CD1c-positive myeloid dendritic cell (primary cell): ENCODE results near the gene PDE4C.

Experiments used
- DNase-seq: peaks from one replicate; pipeline ENCODE4 v3.0.0-alpha.2; 2016; ENCODE audit errors: extremely low spot score

PDE4C gene

DNA sequence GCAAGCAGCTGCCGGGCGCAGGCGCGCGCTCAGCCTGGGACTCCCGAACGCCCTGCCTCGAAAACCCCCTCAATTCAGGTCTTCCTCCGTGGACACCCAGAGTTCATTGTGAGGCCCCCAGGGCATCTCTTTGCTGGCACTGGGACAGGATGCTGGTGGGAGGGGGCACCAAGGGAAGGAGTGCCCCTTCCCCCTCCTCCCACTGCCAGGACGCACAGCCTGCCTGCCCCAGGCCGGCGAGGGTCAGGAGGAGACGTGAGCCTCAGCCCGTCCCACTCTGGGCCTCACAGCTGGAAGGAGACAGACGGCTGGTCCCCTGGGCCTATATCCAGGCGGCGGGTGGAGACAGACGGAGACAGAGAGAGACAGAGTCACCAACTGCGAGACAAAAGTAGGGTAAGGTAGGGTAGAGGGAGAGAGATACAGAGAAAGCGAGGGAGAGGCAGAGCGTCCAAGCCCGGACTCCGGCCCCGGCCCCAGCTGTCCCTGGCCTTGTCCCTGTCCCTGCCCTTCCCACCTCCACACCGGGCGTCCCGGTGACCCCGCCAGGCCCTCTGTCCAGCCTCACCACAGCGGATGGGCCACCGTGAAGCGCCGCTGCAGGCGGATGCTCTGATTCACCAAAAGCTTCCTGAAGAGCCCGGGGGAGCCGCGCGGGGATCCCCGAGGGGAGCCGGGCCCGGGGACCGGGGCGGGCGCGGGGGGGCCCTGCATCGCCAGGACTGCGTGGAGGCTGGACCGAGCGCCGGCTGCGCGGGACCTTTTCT is at the start of gene PDE4C:
Gene PDE4C, minus strand, starts transcription at position 737 of the 767 bp plus-strand sequence. Its CDS starts 23 bp downstream, at position 714.
- DNase-seq = no peak

DNA sequence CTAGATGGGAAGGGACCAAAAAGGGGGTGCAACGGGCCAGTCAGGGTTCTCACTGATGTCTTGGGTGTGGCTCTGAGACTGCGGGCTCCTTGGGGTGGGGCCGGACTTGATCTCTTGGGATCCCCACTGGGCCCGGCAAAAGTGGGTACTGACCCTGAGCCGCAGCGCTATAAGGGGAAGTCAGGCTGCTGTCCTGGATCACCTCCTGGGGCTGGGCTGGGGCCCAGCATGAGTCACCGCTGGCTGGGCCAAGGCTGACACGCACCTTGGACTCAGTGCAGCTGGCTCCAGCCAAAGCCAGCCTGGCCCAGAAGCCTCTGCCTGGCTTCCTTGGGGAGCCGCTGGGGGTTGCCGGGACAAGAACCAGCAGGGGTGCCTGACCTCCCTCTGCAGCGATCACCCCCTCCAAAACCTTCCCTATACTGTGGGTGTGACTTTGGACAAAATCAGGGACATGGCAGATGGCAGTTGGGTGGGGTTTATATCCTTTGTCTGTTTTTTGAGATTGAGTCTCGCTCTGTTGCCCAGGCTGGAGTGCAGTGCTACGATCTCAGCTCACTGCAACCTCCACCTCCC is 48.6 kb upstream of the PDE4C start:
- peak; percentile 90 for DNase-seq

DNA sequence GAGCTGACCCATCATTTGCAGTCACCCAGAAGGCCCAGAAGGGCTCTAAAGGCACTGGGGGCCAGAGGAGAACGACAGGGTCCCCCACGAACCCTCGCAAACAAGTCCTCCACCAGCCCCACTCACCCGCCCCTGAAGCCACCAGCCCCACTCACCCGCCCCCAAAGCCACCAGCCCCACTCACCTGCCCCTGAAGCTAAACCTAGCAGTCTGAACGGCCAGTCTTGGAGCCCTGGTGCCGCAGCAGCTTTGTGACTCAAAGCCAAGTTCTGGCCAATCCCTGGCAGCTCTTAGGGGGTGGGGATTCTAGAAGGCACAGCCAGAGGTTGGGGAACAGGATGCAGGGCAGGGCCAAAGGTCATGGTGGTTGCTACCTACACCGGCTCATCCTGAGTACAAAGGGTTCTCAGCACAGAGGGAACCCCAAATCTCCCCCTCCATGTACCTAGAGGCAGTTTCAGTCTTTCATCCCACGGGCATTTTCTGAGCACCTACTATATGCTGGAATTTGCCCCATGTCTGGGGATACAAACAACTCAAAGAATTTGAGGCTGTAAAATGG is 48.1 kb upstream of the PDE4C start, which contains the start of gene IQCN:
Gene IQCN, minus strand, starts transcription at position 234 of the 562 bp plus-strand sequence. CDS start 4,974 bp downstream, outside the sequence.
- DNase-seq = peak; percentile 63

DNA sequence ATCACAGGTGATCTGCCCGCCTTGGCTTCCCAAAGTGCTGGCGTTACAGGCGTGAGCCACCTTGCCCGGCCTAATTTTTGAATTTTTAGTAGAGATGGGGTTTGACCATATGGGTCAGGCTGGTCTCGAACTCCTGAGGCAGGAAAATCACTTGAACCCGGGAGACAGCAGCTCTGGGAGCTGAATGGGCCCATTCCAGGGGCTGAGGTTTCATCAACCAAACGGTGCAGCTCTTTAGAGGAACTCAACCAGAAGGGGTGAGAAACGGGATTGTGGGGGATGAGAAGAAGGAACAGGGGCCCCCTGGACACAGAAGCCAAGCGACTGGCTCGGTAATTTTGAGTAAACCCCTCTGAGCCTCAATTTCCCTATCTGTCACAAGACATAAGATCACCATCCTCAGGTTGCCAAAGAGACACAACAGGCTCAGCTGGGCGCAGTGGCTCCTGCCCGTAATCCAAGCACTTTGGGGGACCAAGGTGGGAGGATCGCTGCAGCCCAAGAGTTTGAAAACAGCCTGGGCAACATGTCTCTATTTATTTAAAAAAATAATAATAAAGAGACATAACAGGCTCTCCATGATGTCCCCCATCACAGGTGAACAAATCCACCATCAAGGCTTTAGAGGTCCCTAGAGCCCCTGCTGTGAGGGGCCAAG is 47.5 kb upstream of the PDE4C start:
- no peak for DNase-seq

DNA sequence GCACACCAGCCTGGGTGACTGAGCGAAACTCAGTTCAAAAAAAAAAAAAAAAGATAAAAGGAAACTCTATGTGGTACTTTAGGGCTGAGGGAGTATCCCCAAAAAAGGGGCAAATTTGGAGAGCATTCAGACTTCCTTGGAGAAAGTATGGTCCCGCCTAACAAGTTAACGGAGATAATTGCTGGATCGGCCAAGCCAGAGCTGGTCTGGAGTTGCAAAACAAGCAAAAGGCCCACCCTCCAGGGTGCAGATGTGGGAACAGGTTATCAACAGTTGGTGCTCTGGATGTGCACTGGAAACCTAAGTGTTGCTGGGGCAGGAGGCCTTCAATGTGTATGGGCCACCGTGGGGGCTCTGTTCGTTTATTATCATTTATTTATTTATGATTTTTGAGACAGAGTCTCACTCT is 45.2 kb upstream of the PDE4C start:
- no peak for DNase-seq

DNA sequence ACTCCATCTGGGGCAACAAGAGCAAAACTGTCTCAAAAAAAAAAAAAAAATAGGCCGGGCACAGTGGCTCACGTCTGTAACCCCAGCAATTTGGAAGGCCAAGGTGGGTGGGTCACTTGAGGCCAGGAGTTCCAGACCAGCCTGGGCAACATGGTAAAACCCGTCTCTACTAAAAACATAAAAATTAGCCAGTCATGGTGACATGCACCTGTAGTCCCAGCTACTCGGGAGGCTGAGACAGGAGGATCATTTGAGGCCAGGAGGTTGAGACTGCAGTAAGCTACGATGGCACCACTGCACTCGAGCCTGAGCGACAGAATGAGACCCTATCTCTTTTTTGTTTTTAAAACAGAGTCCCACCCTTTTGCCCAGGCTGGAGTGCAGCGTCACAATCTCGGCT is 44.1 kb upstream of the PDE4C start:
- DNase-seq = no peak

DNA sequence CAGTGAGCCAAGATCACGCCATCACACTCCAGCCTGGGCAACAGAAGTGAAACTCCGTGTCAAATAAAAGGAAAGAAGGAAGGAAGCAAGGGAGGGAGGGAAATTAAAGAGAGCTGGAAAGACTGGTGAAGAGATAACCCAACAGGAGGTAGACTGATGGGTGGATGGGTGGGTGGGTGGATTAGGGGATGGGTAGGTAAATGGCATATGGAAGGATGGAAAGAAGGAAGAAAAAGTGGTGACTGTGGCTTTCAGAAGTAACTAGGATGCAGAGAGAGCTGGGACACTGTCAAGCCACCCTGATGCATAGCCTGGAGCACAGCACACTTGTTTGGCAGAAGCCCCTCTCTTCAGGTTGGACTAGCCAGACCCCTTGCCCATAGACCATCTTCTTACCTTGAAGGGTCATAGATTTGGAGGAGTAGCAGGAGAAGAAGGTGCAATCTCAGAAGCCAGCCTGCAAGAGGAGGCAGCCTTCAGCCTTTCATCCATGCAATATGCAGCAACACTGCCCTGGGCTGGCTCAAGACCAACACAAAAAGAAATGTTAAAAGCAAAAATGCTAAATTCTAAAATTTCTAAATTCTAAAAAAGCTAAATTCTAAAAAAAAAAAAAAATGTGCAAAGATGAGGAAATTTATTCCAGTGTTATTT is 43.0 kb upstream of the PDE4C start:
- no peak for DNase-seq

DNA sequence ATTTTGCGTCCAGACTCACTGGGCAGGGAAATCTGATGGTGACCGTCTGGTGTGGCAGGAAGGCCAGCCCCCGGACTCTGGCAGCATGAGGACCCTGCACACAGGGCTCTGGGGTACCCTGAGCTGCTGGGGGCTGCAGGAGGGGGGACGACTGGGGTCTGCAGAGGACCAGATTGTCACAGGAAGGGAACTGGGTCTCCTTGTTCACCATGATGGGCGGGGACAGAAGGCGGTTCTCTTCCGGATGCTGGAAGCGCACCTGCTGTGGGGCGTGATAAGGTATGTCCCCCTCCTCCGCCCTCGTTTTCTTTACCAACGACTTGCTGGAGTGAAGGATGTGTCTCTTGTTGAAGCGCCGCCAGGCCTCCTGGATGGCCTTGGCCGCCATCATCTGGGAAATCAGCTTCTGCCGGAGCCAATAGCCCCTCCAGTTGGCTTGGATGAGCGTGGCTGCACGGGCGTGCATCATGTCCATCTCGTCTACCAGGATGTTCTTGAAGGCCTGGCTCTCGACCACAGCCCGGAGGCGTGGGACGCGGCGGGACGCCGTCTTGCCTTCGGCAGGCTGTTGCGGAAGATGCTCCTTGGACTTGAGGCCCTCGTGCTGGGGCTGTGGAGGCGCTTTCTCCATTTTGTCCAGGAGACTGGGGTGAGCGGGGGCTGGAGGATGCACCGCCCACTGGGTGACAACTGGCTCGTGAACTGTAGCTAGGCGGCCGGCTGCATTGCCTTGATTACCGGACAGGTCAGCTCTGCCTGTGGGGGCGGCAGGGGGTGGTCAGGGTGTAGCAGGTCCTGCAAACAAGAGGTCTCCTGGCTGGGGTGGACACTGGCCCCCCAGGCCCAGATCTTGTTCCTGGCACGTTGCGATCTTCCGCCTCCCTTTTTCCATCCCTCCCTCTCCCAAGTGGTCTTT is 40.8 kb upstream of the PDE4C start:
- no peak for DNase-seq

DNA sequence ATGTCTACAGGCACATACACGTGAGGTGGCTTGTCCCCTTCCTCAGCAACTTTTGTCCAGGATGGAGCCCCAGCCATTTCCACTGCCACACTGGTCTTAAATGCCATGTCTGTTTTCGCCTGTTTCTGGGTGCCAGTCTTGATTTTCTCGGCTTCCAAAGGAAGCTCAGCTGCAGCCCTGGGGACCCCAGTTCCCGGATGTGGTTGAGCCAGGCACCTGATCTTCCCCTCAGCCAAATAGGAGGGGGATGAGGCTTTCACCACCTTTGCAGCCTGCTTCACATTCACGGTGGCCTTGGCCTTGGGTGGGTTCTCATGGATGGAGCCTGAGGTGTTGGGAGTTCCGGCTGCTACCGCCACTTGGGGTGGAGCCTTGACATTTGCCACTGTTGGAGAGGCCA is 39.3 kb upstream of the PDE4C start:
- no peak for DNase-seq

DNA sequence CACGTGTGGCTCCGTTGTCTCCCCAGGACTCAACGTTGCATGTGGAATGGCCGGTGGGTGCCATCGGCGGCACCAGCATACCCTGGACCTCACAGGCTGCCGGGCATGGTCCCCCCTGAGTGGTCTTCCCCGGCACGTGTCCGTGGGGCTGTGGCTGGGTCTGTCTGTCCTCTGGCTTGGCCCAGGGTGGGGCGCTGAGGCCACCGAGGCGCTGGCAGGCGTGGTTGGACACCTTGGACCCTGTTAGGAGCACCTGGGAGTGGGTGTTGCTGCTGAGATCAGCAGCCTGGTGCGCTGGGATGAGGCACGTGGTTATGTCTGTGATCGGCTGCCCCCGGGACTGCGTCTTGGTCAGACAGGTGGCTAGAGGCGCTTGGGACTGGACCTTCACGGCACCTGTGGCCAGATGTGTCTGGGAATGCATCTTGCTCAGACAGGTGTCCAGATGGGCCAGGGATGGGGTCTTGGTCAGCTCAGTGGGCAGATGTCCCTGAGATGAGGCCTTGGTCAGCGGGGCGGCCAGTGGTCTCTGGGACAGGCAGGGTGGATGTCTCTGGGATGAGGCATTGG is 38.8 kb upstream of the PDE4C start:
- DNase-seq = no peak

DNA sequence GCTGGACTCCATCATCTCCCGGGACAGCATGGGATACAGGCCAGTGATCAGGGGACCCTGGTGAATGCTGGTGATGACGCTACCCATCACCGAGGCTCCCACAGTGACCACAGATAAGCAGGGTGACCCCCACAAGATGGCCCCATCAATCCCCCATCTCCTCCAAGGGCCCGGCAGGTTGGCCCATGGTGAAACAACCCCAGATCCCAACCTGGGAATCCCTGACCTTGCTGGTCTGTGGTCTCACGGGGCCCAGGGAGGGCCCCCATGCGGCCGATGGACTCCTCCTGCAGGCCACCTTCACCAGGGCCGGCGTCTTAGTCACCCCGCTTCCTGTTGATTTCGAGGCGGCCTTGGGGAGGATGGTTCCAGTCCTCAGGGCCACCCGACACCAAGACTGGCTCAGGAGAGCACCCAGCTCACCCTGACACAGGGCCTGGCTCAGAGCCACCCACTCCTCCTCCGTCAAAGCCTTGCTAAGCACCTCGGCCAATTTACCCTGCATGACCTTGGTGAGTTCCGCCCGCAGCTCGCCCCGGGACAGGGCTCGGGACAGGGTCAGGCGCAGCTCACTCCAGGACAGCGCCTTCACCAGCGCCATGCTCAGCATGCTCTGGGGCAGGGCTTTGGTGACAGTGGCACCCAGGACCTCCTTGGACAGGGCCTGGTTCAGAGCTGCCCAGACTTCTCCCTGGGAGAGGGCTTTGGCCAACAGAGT is 38.1 kb upstream of the PDE4C start:
- DNase-seq = no peak

DNA sequence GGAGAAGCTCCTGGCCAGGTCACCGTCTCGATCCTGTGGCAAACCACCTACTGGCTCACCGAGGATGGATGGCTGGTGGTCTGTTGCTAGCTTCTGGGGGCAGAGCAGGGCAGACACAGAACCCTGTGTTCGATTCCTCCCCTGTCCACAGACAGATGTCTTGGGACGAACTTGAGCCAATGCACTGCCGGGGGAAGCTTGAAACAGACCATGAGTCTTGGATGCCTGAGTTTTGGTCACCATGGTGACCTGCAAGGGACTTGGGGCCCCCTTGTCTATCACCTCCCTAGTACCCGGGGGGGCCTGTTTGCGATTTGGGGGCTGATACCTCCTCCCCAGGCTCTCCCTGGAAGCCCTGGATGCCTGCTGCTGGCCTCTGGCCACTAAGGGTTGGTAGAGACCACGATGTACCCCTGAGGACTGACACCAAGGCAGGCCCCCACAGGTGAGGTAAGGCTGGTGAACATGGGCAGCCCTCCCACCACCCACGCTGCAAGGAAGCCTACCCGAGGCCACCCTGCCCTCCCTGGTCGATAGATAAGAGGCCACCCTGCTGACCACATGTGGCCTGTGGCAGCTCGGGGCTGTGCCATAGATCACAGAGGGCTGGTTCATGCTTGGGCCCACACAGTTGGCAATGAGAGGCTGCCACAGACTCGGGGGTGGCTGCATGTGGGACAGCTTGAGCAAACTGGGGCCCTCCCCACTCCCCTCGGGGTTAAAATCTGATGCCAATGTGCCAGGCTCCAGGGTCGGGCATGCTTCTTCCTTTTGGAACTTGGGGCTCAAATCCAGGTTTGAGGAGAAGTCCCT is 37.3 kb upstream of the PDE4C start:
- DNase-seq = no peak

DNA sequence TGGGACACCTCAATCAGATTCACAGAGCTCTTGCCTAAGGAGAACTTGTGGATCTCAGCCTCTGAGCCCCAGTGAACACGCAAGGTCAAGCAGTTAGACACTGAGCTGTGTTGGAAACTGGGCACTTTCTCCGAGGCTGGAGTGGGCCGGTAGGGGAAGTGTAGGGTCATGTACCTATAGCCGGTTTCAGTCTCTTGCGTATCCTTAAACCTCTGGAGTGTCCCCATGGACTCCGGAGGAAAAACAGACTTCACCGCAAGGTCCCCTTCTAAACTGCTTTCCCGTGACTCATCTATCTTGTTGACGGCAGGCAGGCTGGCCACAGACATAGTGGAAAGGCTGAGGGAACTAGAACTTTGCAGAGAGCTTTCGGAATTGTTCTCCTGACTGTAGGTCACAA is 36.7 kb upstream of the PDE4C start:
- no peak for DNase-seq

DNA sequence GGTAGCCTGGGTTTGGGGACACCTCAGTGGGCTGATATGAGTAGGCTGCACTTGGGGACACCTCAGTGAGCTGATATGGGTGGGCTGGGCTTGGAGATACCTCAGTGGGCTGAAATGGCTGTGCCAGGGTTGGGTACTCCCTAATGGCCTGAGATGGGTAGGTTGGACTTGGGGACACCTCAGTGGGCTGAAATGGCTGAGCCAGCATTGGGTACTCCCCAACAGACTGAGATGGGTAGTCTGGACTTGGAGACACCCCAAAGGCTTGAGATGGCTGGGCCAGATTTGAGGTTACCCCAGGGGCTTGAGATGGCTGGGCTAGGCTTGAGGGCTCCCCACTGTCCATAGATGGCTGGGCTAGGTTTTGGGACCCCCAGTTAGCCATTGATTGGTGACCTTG is 35.9 kb upstream of the PDE4C start:
- no peak for DNase-seq

DNA sequence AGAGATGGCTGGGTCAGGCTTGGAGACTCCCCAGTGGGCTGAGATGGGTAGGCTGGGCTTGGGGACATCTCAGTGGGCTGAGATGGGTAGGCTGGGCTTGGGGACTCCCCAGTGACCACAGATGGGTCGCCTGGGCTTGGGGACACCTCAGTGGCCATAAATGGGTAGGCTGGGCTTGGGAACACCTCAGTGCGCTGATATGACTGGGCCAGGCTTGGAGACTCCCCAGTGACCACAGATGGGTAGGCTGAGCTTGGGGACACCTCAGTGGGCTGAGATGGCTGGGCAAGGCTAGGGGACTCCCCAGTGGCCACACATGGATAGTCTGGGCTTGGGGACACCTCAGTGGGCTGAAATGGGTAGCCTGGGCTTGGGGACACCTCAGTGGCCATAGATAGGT is 35.2 kb upstream of the PDE4C start:
- no peak for DNase-seq

DNA sequence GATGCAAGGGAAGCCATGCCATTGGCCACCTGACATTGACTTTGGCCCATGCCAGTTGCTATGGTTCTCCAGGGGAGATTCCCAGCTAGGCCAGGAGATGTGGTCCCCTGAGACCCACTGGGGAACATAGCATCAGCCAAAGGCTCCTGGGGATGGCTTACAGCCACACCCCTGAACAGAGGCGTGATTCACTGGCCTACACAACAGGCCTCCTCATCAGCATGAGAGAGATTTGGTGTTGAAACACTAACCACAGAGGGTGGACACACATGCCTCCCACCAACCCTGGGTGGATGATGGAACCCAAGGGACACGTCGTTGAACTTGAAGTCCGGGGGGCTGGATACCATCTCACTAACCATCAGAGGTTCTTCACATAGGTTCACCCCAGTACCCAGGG is 33.7 kb upstream of the PDE4C start:
- no peak for DNase-seq

DNA sequence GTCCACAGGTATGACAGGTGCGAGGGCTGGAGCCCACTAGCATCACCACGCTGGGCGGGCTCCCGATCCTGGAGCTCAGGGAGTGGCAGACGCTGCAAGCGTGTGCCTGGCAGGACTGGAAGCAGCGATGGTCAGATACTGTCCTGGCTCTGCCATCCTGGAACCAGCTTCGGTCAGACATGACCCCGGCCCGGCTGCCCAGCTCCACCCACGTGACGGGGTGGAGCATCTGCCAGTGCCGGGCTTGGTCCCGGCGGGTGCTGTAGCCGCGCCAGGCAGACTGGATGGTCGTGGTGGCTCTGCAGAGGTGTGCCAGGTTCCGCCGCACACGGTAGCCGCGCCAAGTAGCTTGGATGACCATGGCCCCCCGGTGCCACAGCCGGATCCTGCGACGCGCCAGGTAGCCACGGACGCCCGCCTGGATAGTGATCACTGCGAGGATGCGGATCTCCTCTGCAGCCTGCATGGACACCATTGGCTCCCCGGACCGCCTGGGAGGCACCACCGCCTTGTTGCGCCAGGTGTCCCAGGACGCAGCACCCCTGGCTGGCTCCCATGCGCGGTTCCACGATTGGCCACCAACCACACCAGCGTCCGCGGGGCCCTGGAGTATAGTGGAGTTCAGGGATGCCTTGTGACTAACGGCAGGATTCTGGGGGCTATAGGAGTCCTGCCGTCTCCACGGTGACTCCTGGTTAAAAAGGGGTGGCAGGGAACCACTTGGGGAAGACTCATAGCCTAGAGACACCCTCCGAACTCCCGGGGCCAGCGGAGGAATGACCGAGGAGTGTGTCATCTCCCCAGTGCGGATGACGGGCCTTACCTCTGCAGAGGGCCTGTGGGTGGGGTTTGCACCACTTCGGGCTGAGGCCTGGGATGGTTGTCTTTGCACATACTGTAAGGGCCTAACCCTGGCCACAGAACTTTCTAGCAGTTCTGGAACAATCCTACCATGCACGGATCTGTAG is 31.5 kb upstream of the PDE4C start:
- no peak for DNase-seq
